HCT116 (cell line): Measurements from ENCODE around the gene COMMD9. TPM values are rescaled to one million over a fixed set of nuclear protein-coding genes. Genes with fewer than 3 reads are reported as not detected.

Experiments
- ATAC-seq: fragments of 200-7000 bp; cut with Tn5 transposase; 2 replicates; pipeline ENCODE4 v1.9.1; 2020; ENCODE audit warnings: mild to moderate bottlenecking, moderate library complexity
- BruUV-seq: library from RNA; stranded (reverse); fragments of 400-500 nt; replicated peaks from 2 replicates; lab custom pipeline; 2021; lab: Mats Ljungman, UMichigan
- CTCF ChIA-PET: fragments of 300-600 bp; sonication (Branson Sonifier 250); formaldehyde crosslinking; loops from one replicate; lab custom pipeline; 2021; ENCODE audit warnings: antibody characterized with exemption; lab: Charles Lee
- POLR2A ChIA-PET: fragments of 300-600, 350-600 bp; sonication (Branson Sonifier 250); formaldehyde crosslinking; loops from one replicate; lab custom pipeline; 2021; ENCODE audit warnings: antibody characterized with exemption; lab: Charles Lee
- RAD21 ChIA-PET, 2 experiments: fragments of 300-600 bp; sonication (Branson Sonifier 250); formaldehyde crosslinking; loops; one replicate each; lab custom pipeline; 2023; ENCODE audit warnings: low total read pairs in 2 of 2; ENCODE audit not compliant: uncharacterized antibody in 2 of 2, unreplicated experiment in 2 of 2, low non-redundant PET in 1 of 2; lab: Charles Lee
- DNase-seq: peaks from one replicate; pipeline ENCODE4 v3.0.0-alpha.2; 2010; ENCODE audit warnings: low read depth, low spot score
- H2AFZ ChIP-seq: fragments of 200-600 bp; shearing (Covaris generic), sonication (generic); 2 replicates; pipeline ENCODE4 v1.6.1; 2017; ENCODE audit warnings: low read depth, mixed run types, mixed read lengths, antibody characterized with exemption, low read length; ENCODE audit not compliant: poor library complexity, severe bottlenecking
- H3K27ac ChIP-seq: 2 replicates; pipeline ENCODE4 v1.5.1; 2012; ENCODE audit warnings: low read depth, low read length
- H3K27me3 ChIP-seq: fragments of 200-600 bp; sonication (generic); 2 replicates; pipeline ENCODE4 v1.6.1; 2016; ENCODE audit warnings: mixed run types, low read length, mixed read lengths; ENCODE audit not compliant: insufficient read depth
- H3K36me3 ChIP-seq, 2 experiments: fragments of 200-500 bp in 1 of 2; fragments of 200-600 bp in 1 of 2; sonication (Bioruptor generic) in 1 of 2; sonication (generic) in 1 of 2; 2 replicates each; pipeline versions ENCODE4 v1.5.1 to v1.6.1; 2014 to 2016; ENCODE audit warnings: low read length in 2 of 2, inconsistent platforms in 1 of 2, mixed read lengths in 1 of 2, mixed run types in 1 of 2; ENCODE audit not compliant: insufficient read depth in 2 of 2, control insufficient read depth in 1 of 2
- H3K4me1 ChIP-seq, 2 experiments: fragments of 200-600 bp in 1 of 2; sonication (generic) in 1 of 2; 2 replicates each; pipeline versions ENCODE4 v1.5.1 to v1.6.1; 2012 to 2017; ENCODE audit warnings: low read length in 2 of 2, inconsistent platforms in 1 of 2, mild to moderate bottlenecking in 1 of 2, mixed read lengths in 1 of 2, mixed run types in 1 of 2, moderate library complexity in 1 of 2; ENCODE audit not compliant: insufficient read depth in 2 of 2, control insufficient read depth in 1 of 2
- H3K4me2 ChIP-seq: fragments of 200-600 bp; sonication (generic); 2 replicates; pipeline ENCODE4 v1.6.1; 2017; ENCODE audit warnings: mixed run types, low read length, mixed read lengths
- H3K4me3 ChIP-seq, 2 experiments: fragments of 200-600 bp in 1 of 2; sonication (generic) in 1 of 2; replicated peaks in 1 of 2; 2 replicates each; pipeline ENCODE4 v1.5.1; 2011 to 2016; ENCODE audit warnings: low read length in 2 of 2, control low read depth in 1 of 2, low read depth in 1 of 2, mild to moderate bottlenecking in 1 of 2, mixed read lengths in 1 of 2, mixed run types in 1 of 2
- H3K79me2 ChIP-seq: fragments of 200-600 bp; sonication (generic); 2 replicates; pipeline ENCODE4 v1.6.1; 2017; ENCODE audit warnings: mild to moderate bottlenecking, mixed run types, low read length, moderate library complexity, mixed read lengths; ENCODE audit not compliant: insufficient read depth
- H3K9ac ChIP-seq: fragments of 200-600 bp; sonication (generic); 2 replicates; pipeline ENCODE4 v1.6.1; 2016; ENCODE audit warnings: low read length, mixed read lengths
- H3K9me2 ChIP-seq: fragments of 200-600 bp; sonication (generic), shearing (Covaris generic); 2 replicates; pipeline ENCODE4 v1.6.1; 2017; ENCODE audit warnings: mixed run types, mild to moderate bottlenecking, moderate library complexity; ENCODE audit not compliant: insufficient read depth
- H3K9me3 ChIP-seq, 2 experiments: fragments of 200-500 bp in 1 of 2; fragments of 200-600 bp in 1 of 2; sonication (Bioruptor generic) in 1 of 2; sonication (generic) in 1 of 2; 2 replicates each; pipeline ENCODE4 v1.6.1; 2014 to 2017; ENCODE audit warnings: low read length in 2 of 2, mixed read lengths in 2 of 2, inconsistent platforms in 1 of 2, low read depth in 1 of 2, mild to moderate bottlenecking in 1 of 2, mixed run types in 1 of 2, moderate library complexity in 1 of 2; ENCODE audit not compliant: control insufficient read depth in 1 of 2, insufficient read depth in 1 of 2
- H4K20me1 ChIP-seq: fragments of 200-600 bp; sonication (generic), shearing (Covaris generic); 2 replicates; pipeline ENCODE4 v1.6.1; 2017; ENCODE audit warnings: mixed run types, mild to moderate bottlenecking, moderate library complexity; ENCODE audit not compliant: insufficient read depth
- CTCF ChIP-seq, 3 experiments: fragments of 200-600 bp in 1 of 3; sonication (generic) in 1 of 3; IDR thresholded peaks in 2 of 3; conservative IDR thresholded peaks in 1 of 3; 2 replicates each; pipeline ENCODE4 v1.5.1; 2012 to 2017; ENCODE audit warnings: low read depth in 2 of 3, low read length in 2 of 3, antibody characterized with exemption in 1 of 3, borderline replicate concordance in 1 of 3, control low read depth in 1 of 3, mild to moderate bottlenecking in 1 of 3, mixed read lengths in 1 of 3, mixed run types in 1 of 3, moderate library complexity in 1 of 3; ENCODE audit not compliant: insufficient read depth in 1 of 3
- ELF1 ChIP-seq: IDR thresholded peaks from 2 replicates; pipeline ENCODE4 v1.6.1; 2012; ENCODE audit warnings: low read depth, borderline replicate concordance
- EZH2 ChIP-seq: fragments of 200-600 bp; sonication (generic); IDR thresholded peaks from 2 replicates; pipeline ENCODE4 v1.6.1; 2017; ENCODE audit warnings: antibody characterized with exemption, mixed run types
- EZH2phosphoT487 ChIP-seq: fragments of 200-600 bp; IDR thresholded peaks from 2 replicates; pipeline ENCODE4 v1.6.1; 2018; ENCODE audit warnings: antibody characterized with exemption, borderline replicate concordance
- MAX ChIP-seq: IDR thresholded peaks from 2 replicates; pipeline ENCODE4 v1.6.1; 2012
- POLR2A ChIP-seq: IDR thresholded peaks from 2 replicates; pipeline ENCODE4 v1.7.0; 2011; ENCODE audit warnings: borderline replicate concordance; ENCODE audit not compliant: insufficient read depth, insufficient read length; ENCODE audit errors: extremely low read depth
- RAD21 ChIP-seq: IDR thresholded peaks from 2 replicates; pipeline ENCODE4 v1.6.1; 2012; ENCODE audit warnings: low read depth, mild to moderate bottlenecking
- REST ChIP-seq: IDR thresholded peaks from 2 replicates; pipeline ENCODE4 v1.6.1; 2012; ENCODE audit warnings: low read depth
- SRF ChIP-seq: IDR thresholded peaks from 2 replicates; pipeline ENCODE4 v1.6.1; 2012; ENCODE audit warnings: low read depth
- TCF7L2 ChIP-seq: IDR thresholded peaks from 2 replicates; pipeline ENCODE4 v1.7.0; 2011; ENCODE audit warnings: borderline replicate concordance, inconsistent platforms; ENCODE audit not compliant: insufficient read depth, insufficient read length; ENCODE audit errors: extremely low read depth
- YY1 ChIP-seq: IDR thresholded peaks from 2 replicates; pipeline ENCODE4 v1.6.1; 2011; ENCODE audit warnings: low read length, low read depth, moderate library complexity, mild to moderate bottlenecking; ENCODE audit not compliant: insufficient replicate concordance; ENCODE audit errors: extremely low read depth
- ZBTB33 ChIP-seq: IDR thresholded peaks from 2 replicates; pipeline ENCODE4 v1.6.1; 2011; ENCODE audit warnings: mild to moderate bottlenecking, low read length, moderate library complexity; ENCODE audit not compliant: insufficient replicate concordance; ENCODE audit errors: extremely low read depth
- ZFX ChIP-seq: fragments of 450-650 bp; IDR thresholded peaks from 2 replicates; pipeline ENCODE4 v1.6.1; 2017
- intact Hi-C: fragments of 100-400 bp; cut with micrococcal nuclease; formaldehyde crosslinking; loops from 2 replicates; pipeline ENCODE4 v1.10.0; 2022
- total RNA-seq: library from RNA; stranded (reverse); gene quantifications from one replicate; pipeline ENCODE4 v1.2.1, GENCODE V29; 2021; ENCODE audit not compliant: unreplicated experiment

The COMMD9 gene
- total RNA-seq, 1 experiment from 2014 or later = 33.3 TPM

- Histone ChIP-seq H3K9me3 (no peaks in the 10 kb centered on the region), H2AFZ (no peak overlapping the region), H3K27ac (no peak overlapping the region), H3K4me1 (no peaks in the 10 kb centered on the region), H3K4me3 (no peak overlapping the region), H3K4me2 (no peak overlapping the region), H4K20me1 (no peaks in the 10 kb centered on the region), H3K9ac (no peak overlapping the region), H3K79me2 (no peaks in the 10 kb centered on the region), H3K27me3 (peaks cover 58% of the 10 kb centered on the region), H3K9me2 (no peaks in the 10 kb centered on the region), H3K36me3 (no peaks in the 10 kb centered on the region)
- ChIA-PET CTCF (no interaction called here), POLR2A (no interaction called here), RAD21 (no interaction called here)
- DNase-seq (no peak), ATAC-seq (no peak)
- BruUV-seq = no TSS peak
- intact Hi-C loops = no loop called here
- TF ChIP-seq POLR2A (no peak), MAX (no peak), ZBTB33 (no peak), YY1 (no peak)
- TF ChIP-seq, all 23 proteins: peak for 0
These were observed 28.8 kb upstream of the COMMD9 start for GRCh38 chr11:36317992-36318391.

GRCh38 chr11:36316049-36316448, 26.8 kb upstream of the COMMD9 start:
- no peak for ATAC-seq
- Histone ChIP-seq H3K9ac (no peak overlapping the region), H3K4me2 (no peak overlapping the region), H3K79me2 (no peaks in the 10 kb centered on the region), H3K9me3 (no peaks in the 10 kb centered on the region), H3K4me1 (no peaks in the 10 kb centered on the region; a peak in 1 of 4 replicates), H3K36me3 (no peaks in the 10 kb centered on the region), H3K9me2 (no peaks in the 10 kb centered on the region), H3K27ac (no peak overlapping the region), H2AFZ (no peak overlapping the region), H3K27me3 (peaks cover 71% of the 10 kb centered on the region), H3K4me3 (no peak overlapping the region), H4K20me1 (no peaks in the 10 kb centered on the region)
- POLR2A ChIA-PET = no interaction called here
- RAD21 ChIA-PET = no interaction called here
- DNase-seq = no peak
- no TSS peak for BruUV-seq
- intact Hi-C loops = no loop called here
- CTCF ChIA-PET = no interaction called here
- TF ChIP-seq RAD21 = no peak
- TF ChIP-seq ZFX = no peak
- TF ChIP-seq CTCF (IDR thresholded peaks at IDR 0.05 in 2 of 3, conservative IDR thresholded peaks at IDR 0.05 in 1 of 3; ENCODE audit: borderline replicate concordance in 1 of 3, insufficient read depth in 1 of 3, low read depth in 2 of 3, low read length in 2 of 3) = no peak
- TF ChIP-seq SRF = no peak
- no peak for TF ChIP-seq TCF7L2
- TF ChIP-seq EZH2 = no peak
- TF ChIP-seq EZH2phosphoT487 = no peak
- no peak for TF ChIP-seq ELF1
- TF ChIP-seq YY1 = no peak
- no peak for TF ChIP-seq REST
